Measurements from ENCODE around the gene BCAR1.
"Not testable (repeated sequence)": the region's sequence is repeated elsewhere in the genome, so short reads cannot be mapped to it uniquely, and the experiment has no call there.

Gene BCAR1

GRCh38 chr16:75226550-75227360 lies 24.7 kb downstream of the BCAR1 start:
- Mint-ChIP-seq H3K27ac (no peak overlapping the region), H3K36me3 (ENCODE audit: insufficient read depth) (no peaks in the 10 kb centered on the region), H3K9me3 (no peaks in the 10 kb centered on the region), H3K4me1 (ENCODE audit: low read depth in 2 of 2) (no peaks in the 10 kb centered on the region), H3K4me3 (no peak overlapping the region), H3K27me3 (peaks cover 15 to 34% of the 10 kb centered on the region in 2 donors)
- DNase-seq (no peak), ATAC-seq (replicated peaks) (no peak)

GRCh38 chr16:75225678-75226515 lies 25.5 kb downstream of the BCAR1 start:
- no peak for ATAC-seq (replicated peaks)
- no peak for DNase-seq
- Mint-ChIP-seq H3K9me3 (no peaks in the 10 kb centered on the region), H3K27me3 (peaks cover 15 to 34% of the 10 kb centered on the region in 2 donors), H3K4me1 (ENCODE audit: low read depth in 2 of 2) (peaks cover 0 to 1% of the 10 kb centered on the region in 2 donors), H3K27ac (no peak overlapping the region), H3K4me3 (no peak overlapping the region), H3K36me3 (ENCODE audit: insufficient read depth) (no peaks in the 10 kb centered on the region)

- H3K9me3 Mint-ChIP-seq, result no peaks in the 10 kb centered on the region
- no peaks in the 10 kb centered on the region for H3K36me3 Mint-ChIP-seq (ENCODE audit: insufficient read depth)
- ATAC-seq (replicated peaks) (no peak), DNase-seq (no peak)
- no peak overlapping the region for H3K4me3 Mint-ChIP-seq
- H3K4me1 Mint-ChIP-seq (ENCODE audit: low read depth in 2 of 2), result peaks cover 0 to 7% of the 10 kb centered on the region in 2 donors
- peaks cover 15 to 34% of the 10 kb centered on the region in 2 donors for H3K27me3 Mint-ChIP-seq
- H3K27ac Mint-ChIP-seq, result no peak overlapping the region
These were observed 26.3 kb downstream of the BCAR1 start for GRCh38 chr16:75225092-75225491.

GRCh38 chr16:75224306-75225082 lies 26.9 kb downstream of the BCAR1 start:
- H3K4me3 Mint-ChIP-seq, result no peak overlapping the region
- DNase-seq (no peak), ATAC-seq (replicated peaks) (no peak)
- no peak overlapping the region for H3K27ac Mint-ChIP-seq
- H3K4me1 Mint-ChIP-seq (ENCODE audit: low read depth in 2 of 2), result peaks cover 3 to 13% of the 10 kb centered on the region in 2 donors
- H3K9me3 Mint-ChIP-seq, result no peaks in the 10 kb centered on the region
- peaks cover 15 to 34% of the 10 kb centered on the region in 2 donors for H3K27me3 Mint-ChIP-seq
- H3K36me3 Mint-ChIP-seq (ENCODE audit: insufficient read depth), result peaks cover 4% of the 10 kb centered on the region

GRCh38 chr16:75223129-75223528 lies 28.3 kb downstream of the BCAR1 start:
- Mint-ChIP-seq H3K4me1 (ENCODE audit: low read depth in 2 of 2) (peaks cover 3 to 16% of the 10 kb centered on the region in 2 donors), H3K27me3 (peaks cover 15 to 32% of the 10 kb centered on the region in 2 donors)
- not testable (repeated sequence) for H3K9me3 Mint-ChIP-seq; ATAC-seq (replicated peaks); H3K27ac Mint-ChIP-seq; H3K4me3 Mint-ChIP-seq; H3K36me3 Mint-ChIP-seq (ENCODE audit: insufficient read depth); DNase-seq

DNA sequence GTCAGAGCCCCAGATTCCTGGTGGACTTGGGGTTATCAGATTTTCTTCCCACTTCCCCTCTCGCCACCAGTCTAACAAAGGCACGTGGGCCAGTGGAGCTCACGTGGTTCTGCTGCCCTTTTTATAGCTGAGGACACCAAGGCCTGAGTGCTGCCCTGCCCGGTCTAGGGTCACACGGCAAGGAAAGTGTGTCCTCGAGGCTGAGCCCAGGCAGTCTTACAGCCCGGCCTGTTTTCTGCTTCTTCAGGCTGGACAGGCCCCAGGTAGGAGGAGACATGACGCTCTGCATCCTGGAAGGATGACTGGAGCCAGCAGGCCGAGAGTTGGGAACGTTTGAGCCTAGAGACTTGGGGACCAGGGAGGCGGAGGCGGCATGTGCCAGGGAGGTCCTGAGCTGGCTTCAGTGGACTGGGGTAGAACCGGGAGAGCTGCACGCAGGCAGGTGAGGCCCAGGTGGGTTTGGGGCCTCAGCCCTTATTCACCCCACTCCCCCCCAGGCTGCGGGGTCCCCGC lies 29.1 kb downstream of the BCAR1 start:
- H3K4me3 Mint-ChIP-seq, result no peak overlapping the region
- ATAC-seq (replicated peaks) (no peak), DNase-seq (no peak)
- peaks cover 9 to 24% of the 10 kb centered on the region in 2 donors for H3K27me3 Mint-ChIP-seq
- H3K9me3 Mint-ChIP-seq, result no peaks in the 10 kb centered on the region
- no peak overlapping the region for H3K27ac Mint-ChIP-seq
- H3K4me1 Mint-ChIP-seq (ENCODE audit: low read depth in 2 of 2), result peaks cover 3 to 16% of the 10 kb centered on the region in 2 donors
- H3K36me3 Mint-ChIP-seq (ENCODE audit: insufficient read depth), result peaks cover 6% of the 10 kb centered on the region

DNA sequence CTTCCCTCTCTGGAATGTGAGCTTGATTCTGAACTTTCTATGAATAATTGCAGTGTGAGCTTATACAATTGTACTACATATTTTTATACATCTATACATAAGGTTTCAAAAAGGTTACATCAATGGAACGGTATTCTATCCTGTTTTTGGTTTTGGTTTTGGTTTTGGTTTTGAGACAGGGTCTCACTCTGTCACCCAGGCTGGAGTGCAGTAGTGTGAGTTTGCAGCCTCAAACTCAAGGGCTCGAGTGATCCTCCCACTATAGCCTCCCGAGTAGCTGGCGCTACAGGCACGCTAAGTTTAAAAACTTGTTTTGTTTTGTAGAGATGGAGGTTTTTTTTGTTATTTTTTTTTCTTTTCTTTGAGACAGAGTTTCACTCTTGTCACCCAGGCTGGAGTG lies 31.6 kb downstream of the BCAR1 start:
- Mint-ChIP-seq H3K36me3 (ENCODE audit: insufficient read depth) (peaks cover 6% of the 10 kb centered on the region), H3K4me1 (ENCODE audit: low read depth in 2 of 2) (peaks cover 3 to 16% of the 10 kb centered on the region in 2 donors), H3K27me3 (peaks cover 3 to 7% of the 10 kb centered on the region in 2 donors), H3K4me3 (peak overlapping the region; percentile 72 to 89), H3K27ac (peak overlapping the region; percentile 80 to 96), H3K9me3 (no peaks in the 10 kb centered on the region)
- peak; percentile 66 for ATAC-seq (replicated peaks)
- peak in 1 of 3 experiments; percentile 12 for DNase-seq

- DNase-seq (no peak), ATAC-seq (replicated peaks) (no peak)
- Mint-ChIP-seq H3K9me3 (no peaks in the 10 kb centered on the region), H3K4me1 (ENCODE audit: low read depth in 2 of 2) (peaks cover 3 to 16% of the 10 kb centered on the region in 2 donors), H3K36me3 (ENCODE audit: insufficient read depth) (peaks cover 6% of the 10 kb centered on the region), H3K27ac (peak overlapping the region; percentile 80 to 96), H3K4me3 (peak overlapping the region in 1 of 2 donors; percentile 72), H3K27me3 (no peaks in the 10 kb centered on the region)
These were observed 32.3 kb downstream of the BCAR1 start for GRCh38 chr16:75219088-75219487.

GRCh38 chr16:75218256-75219076 lies 33.0 kb downstream of the BCAR1 start, which contains the start of gene CTRB1:
TSS of gene CTRB1 (plus strand) at chr16:75218988. CDS start at chr16:75219008, 20 bp downstream.
- Mint-ChIP-seq H3K27ac (peak within 1 kb of the TSS; percentile 80 to 96), H3K27me3 (no peaks in the 10 kb centered on the region), H3K4me1 (ENCODE audit: low read depth in 2 of 2) (peaks cover 3 to 16% of the 10 kb centered on the region in 2 donors), H3K9me3 (no peaks in the 10 kb centered on the region), H3K4me3 (peak within 1 kb of the TSS; percentile 72 to 89), H3K36me3 (ENCODE audit: insufficient read depth) (peaks cover 6% of the 10 kb centered on the region)
- no peak for ATAC-seq (replicated peaks)
- DNase-seq, result no peak

- H3K27ac Mint-ChIP-seq, result no peak overlapping the region
- no peak overlapping the region for H3K4me3 Mint-ChIP-seq
- no peaks in the 10 kb centered on the region for H3K9me3 Mint-ChIP-seq
- H3K4me1 Mint-ChIP-seq (ENCODE audit: low read depth in 2 of 2), result peaks cover 3 to 16% of the 10 kb centered on the region in 2 donors
- DNase-seq (no peak), ATAC-seq (replicated peaks) (no peak)
- H3K36me3 Mint-ChIP-seq (ENCODE audit: insufficient read depth), result peaks cover 6% of the 10 kb centered on the region
- peaks cover 0 to 4% of the 10 kb centered on the region in 2 donors for H3K27me3 Mint-ChIP-seq
These were observed 34.0 kb downstream of the BCAR1 start for GRCh38 chr16:75217389-75217851.

DNA sequence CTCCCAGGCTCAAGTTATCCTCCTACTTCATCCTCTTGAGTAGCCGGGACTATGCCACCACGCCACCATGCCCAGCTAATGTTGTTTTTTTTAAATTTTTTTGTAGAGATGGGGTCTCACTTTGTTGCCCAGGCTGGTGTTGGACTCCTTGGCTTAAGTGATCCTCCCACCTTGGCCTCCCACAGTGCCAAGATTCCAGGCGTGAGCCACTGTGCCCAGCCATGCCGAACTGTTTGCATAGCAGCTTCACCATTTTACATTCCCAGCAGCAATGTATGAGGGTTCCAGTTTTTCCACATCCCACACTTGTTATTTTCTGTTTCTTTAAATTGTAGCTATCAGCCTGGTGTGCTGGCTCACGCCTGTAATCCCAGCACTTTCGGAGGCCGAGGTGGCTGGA lies 34.8 kb downstream of the BCAR1 start:
- no peaks in the 10 kb centered on the region for H3K9me3 Mint-ChIP-seq

DNA sequence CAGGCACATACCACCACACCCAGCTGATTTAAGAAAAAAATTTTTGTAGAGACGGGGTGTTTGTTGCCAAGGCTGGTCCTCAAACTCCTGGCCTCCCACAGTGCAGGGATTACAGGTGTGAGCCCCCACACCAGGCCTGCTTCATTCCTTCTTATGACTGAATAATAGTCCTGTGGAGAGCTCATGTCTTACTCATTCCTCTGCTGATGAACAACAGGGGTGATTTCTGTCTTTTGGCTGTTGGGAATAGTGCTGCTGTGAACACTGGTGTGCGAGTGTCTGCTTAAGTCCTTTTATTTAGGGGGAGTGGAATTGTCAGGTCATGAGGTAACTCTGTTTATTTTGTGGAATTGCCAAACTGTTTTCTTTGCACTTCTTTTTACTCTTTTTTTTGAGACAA lies 35.3 kb downstream of the BCAR1 start:
- no peak overlapping the region for H3K4me3 Mint-ChIP-seq
- H3K27ac Mint-ChIP-seq, result no peak overlapping the region
- DNase-seq, result no peak
- H3K27me3 Mint-ChIP-seq, result peaks cover 0 to 9% of the 10 kb centered on the region in 2 donors
- H3K9me3 Mint-ChIP-seq, result no peaks in the 10 kb centered on the region
- no peak for ATAC-seq (replicated peaks)
- H3K4me1 Mint-ChIP-seq (ENCODE audit: low read depth in 2 of 2), result peaks cover 3 to 16% of the 10 kb centered on the region in 2 donors
- H3K36me3 Mint-ChIP-seq (ENCODE audit: insufficient read depth), result peaks cover 6% of the 10 kb centered on the region

More for the DNA sequence above, 34.8 kb downstream of the BCAR1 start:
- Mint-ChIP-seq H3K27me3 (peaks cover 0 to 9% of the 10 kb centered on the region in 2 donors), H3K27ac (no peak overlapping the region), H3K4me1 (ENCODE audit: low read depth in 2 of 2) (peaks cover 3 to 16% of the 10 kb centered on the region in 2 donors), H3K4me3 (no peak overlapping the region), H3K36me3 (ENCODE audit: insufficient read depth) (peaks cover 6% of the 10 kb centered on the region)
- DNase-seq (no peak), ATAC-seq (replicated peaks) (no peak)
